A673 (cell line): ENCODE data around the gene XYLT1.

ENCODE experiments used
- EZH2 ChIP-seq: fragments of 200-600 bp; sonication (generic); IDR thresholded peaks from 2 replicates; pipeline ENCODE4 v1.6.1; 2017; ENCODE audit warnings: borderline replicate concordance, low read depth, mild to moderate bottlenecking, mixed read lengths, antibody characterized with exemption, low read length; ENCODE audit not compliant: poor library complexity, severe bottlenecking
- TF ChIP-seq, protein P1 (sequence below): fragments of 300-800, 200-600 bp; sonication (generic); conservative IDR thresholded peaks from 2 replicates; pipeline ENCODE4 v1.5.1; 2017; ENCODE audit warnings: low read depth, mild to moderate bottlenecking, antibody characterized with exemption, low read length, moderate library complexity, mixed read lengths

DNA sequence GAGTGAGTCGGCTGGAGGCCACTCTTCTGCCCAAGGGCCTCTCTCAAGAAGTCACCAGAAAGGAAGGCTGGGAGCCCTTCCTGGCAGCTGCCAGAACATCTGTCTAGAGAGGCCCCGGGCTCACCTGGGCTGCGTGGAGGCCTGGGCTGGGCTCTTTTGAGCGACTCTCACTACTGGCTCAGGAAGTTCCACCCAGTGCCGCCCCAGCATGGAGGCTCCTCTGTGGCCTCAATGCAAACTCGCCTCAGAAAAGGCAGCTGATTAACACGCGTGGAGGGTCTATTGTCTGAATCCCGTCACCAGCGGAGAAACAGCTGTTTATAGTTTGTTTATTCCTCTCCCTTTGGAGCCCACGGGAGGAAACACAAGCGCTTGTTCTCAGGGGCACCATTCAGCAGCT is 25.3 kb downstream of the XYLT1 start:
- TF ChIP-seq, protein P1, sequence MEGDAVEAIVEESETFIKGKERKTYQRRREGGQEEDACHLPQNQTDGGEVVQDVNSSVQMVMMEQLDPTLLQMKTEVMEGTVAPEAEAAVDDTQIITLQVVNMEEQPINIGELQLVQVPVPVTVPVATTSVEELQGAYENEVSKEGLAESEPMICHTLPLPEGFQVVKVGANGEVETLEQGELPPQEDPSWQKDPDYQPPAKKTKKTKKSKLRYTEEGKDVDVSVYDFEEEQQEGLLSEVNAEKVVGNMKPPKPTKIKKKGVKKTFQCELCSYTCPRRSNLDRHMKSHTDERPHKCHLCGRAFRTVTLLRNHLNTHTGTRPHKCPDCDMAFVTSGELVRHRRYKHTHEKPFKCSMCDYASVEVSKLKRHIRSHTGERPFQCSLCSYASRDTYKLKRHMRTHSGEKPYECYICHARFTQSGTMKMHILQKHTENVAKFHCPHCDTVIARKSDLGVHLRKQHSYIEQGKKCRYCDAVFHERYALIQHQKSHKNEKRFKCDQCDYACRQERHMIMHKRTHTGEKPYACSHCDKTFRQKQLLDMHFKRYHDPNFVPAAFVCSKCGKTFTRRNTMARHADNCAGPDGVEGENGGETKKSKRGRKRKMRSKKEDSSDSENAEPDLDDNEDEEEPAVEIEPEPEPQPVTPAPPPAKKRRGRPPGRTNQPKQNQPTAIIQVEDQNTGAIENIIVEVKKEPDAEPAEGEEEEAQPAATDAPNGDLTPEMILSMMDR: no peak
- no peak for TF ChIP-seq EZH2
